Adipocyte (in vitro differentiated cells): ENCODE results near the gene ABL1.

Experiments used
- DNase-seq: peaks from one replicate; pipeline ENCODE4 v3.0.0-alpha.2; 2015; ENCODE audit warnings: low read depth
- H3K27me3 ChIP-seq: replicated peaks from 2 replicates; pipeline ENCODE4 v1.7.0; 2013; ENCODE audit warnings: mild to moderate bottlenecking, low read length, moderate library complexity; ENCODE audit not compliant: control insufficient read depth, insufficient read depth
- H3K36me3 ChIP-seq: 2 replicates; pipeline ENCODE4 v1.7.0; 2013; ENCODE audit warnings: low read length, mild to moderate bottlenecking, moderate library complexity; ENCODE audit not compliant: control insufficient read depth, insufficient read depth, severe bottlenecking
- H3K4me1 ChIP-seq: 2 replicates; pipeline ENCODE4 v1.7.0; 2013; ENCODE audit warnings: mild to moderate bottlenecking, low read length, moderate library complexity; ENCODE audit not compliant: control insufficient read depth, insufficient read depth
- H3K4me3 ChIP-seq: 2 replicates; pipeline ENCODE4 v1.7.0; 2013; ENCODE audit warnings: mild to moderate bottlenecking, low read length, moderate library complexity
- H3K9ac ChIP-seq: 2 replicates; pipeline ENCODE4 v1.7.0; 2013; ENCODE audit warnings: mild to moderate bottlenecking, low read length, moderate library complexity
- H3K9me3 ChIP-seq: 2 replicates; pipeline ENCODE4 v1.7.0; 2013; ENCODE audit warnings: mild to moderate bottlenecking, low read length, moderate library complexity; ENCODE audit not compliant: control insufficient read depth

ABL1 gene

DNA sequence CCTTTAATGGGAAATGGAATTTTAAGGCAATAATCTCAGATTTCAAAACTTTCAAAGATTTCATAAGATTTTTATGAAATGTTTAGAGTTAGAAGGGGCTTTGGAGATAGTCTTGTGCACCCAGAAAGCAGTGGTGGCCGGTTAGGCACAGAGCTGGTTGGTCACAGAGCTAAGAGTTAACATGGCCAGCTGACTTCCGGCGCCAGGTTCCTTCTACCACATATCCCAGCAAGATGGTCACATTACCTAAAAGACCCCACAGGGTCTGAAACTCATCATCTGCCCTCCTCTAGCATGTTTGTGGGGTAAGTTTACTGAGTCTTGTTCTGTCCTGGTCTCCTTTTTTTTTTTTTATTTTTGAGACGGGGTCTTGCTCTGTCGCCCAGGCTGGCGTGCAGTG is 42.2 kb downstream of the ABL1 start:
- Histone ChIP-seq H3K9me3 (no peaks in the 10 kb centered on the region), H3K4me1 (peaks cover 22% of the 10 kb centered on the region), H3K27me3 (no peaks in the 10 kb centered on the region), H3K9ac (peak overlapping the region; percentile 19), H3K36me3 (peaks cover 86% of the 10 kb centered on the region), H3K4me3 (no peak overlapping the region)
- DNase-seq, result no peak

DNA sequence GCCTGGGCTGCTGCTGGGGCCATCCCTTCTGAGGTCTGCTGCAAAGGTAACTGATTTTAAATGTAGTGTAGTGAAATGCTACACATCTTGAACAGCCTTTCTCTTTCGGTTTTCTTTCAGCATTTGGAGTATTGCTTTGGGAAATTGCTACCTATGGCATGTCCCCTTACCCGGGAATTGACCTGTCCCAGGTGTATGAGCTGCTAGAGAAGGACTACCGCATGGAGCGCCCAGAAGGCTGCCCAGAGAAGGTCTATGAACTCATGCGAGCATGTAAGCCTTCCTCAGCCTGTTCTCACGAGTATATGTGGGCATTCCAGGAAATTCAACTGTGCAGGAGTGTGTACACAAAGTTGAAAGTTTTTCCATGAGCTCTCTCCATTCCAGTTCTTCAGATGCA is 43.2 kb downstream of the ABL1 start:
- H3K9me3 ChIP-seq, result no peaks in the 10 kb centered on the region
- H3K36me3 ChIP-seq, result peaks cover 87% of the 10 kb centered on the region
- DNase-seq, result no peak
- H3K4me3 ChIP-seq, result no peak overlapping the region
- peaks cover 12% of the 10 kb centered on the region for H3K4me1 ChIP-seq
- no peak overlapping the region for H3K9ac ChIP-seq
- no peaks in the 10 kb centered on the region for H3K27me3 ChIP-seq

DNA sequence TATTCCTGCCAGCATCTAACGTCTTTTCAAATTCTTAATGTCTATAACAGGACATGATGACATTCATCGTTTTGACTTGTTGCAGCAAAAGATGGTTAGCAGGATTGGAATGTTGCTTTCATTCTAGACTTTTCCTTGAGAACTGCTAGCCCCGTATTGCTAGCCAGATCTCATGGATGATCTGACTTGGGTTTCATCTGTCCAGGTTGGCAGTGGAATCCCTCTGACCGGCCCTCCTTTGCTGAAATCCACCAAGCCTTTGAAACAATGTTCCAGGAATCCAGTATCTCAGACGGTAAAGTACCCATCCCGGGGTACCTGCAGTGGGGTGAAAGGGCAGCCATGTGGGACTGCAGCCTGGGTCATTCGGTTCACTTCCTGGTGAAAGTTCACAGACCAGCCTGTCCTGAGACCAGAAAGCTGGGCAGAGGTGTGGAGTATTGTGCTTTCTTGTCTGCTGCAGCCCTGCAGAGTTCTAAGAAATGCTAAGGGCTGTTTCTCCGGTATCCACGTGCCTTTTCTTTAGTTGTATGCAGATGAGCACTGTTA is 44.9 kb downstream of the ABL1 start:
- H3K36me3 ChIP-seq, result peaks cover 87% of the 10 kb centered on the region
- no peak for DNase-seq
- H3K4me3 ChIP-seq, result no peak overlapping the region
- H3K27me3 ChIP-seq, result no peaks in the 10 kb centered on the region
- peaks cover 9% of the 10 kb centered on the region for H3K4me1 ChIP-seq
- no peak overlapping the region for H3K9ac ChIP-seq
- no peaks in the 10 kb centered on the region for H3K9me3 ChIP-seq

DNA sequence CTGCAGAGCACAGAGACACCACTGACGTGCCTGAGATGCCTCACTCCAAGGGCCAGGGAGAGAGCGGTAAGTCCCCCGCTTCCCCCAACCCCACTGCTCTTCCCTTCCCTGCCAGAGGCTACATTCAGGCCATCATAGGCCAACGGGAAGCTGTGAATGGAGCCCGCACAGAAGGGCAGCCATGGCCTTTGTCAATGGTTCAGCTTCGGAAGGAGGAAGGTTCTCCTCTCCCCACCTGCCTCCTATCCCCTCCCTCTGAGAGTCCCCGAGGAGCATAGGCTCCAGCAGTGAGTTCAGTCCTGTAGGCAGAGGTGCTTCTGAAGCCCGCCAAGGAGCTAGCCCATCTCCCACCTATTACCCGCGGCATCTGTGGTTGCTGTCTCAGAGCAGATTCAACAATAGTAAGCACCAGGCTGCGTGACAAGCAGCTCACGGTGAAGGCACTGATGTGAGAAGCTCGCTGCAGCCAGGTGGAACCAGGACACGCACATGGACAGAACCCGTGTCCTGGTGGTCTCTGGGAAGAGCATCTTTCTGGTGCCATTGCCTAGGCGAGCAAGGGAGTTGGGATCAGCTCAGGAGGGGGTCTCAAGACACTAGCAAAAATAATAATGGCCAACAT is 45.7 kb downstream of the ABL1 start:
- Histone ChIP-seq H3K4me1 (peaks cover 9% of the 10 kb centered on the region), H3K9me3 (no peaks in the 10 kb centered on the region), H3K9ac (no peak overlapping the region), H3K27me3 (no peaks in the 10 kb centered on the region), H3K36me3 (peaks cover 88% of the 10 kb centered on the region), H3K4me3 (no peak overlapping the region)
- DNase-seq, result no peak

DNA sequence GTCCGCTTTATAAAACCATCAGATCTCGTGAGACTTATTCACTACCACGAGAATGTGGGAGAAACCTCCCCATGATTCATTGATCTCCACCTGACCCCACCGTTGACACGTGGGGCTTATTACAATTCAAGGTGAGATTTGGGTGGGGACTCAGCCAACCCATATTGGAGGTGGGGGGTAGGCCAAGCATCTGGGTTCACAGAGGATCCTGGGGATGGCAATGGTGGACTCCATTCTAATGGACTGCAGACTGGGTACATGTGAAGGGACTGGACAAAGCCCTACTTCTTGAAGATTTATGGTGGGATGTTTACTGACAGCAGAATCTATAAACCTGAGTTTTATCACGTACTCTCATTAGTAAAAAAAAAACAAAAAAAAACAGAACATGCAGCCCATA is 46.5 kb downstream of the ABL1 start:
- H3K4me1 ChIP-seq, result peaks cover 9% of the 10 kb centered on the region
- peaks cover 92% of the 10 kb centered on the region for H3K36me3 ChIP-seq
- H3K9me3 ChIP-seq, result no peaks in the 10 kb centered on the region
- no peak overlapping the region for H3K9ac ChIP-seq
- DNase-seq, result no peak
- no peaks in the 10 kb centered on the region for H3K27me3 ChIP-seq
- no peak overlapping the region for H3K4me3 ChIP-seq

DNA sequence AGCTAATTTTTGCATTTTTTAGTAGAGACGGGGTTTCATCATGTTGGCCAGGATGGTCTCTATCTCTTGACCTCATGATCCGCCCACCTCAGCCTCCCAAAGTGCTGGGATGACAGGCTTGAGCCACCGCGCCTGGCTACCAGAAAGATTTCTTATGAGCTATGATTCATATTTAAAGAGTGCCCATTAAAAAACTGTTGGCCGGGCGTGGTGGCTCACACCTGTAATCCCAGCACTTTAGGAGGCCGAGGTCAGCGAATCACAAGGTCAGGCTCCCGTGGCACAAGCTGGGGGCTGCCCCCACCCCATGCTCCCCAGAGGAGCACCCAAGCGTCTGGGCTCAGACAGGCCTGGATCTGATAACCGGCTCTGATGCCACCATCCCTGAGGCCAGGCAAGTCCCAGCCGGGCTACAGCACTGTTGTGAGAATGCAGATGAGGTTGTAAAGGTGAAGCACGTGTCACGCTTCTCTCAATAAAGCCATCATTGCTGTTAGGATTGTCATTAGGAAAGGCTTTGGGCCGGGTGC is 47.7 kb downstream of the ABL1 start:
- Histone ChIP-seq H3K27me3 (no peaks in the 10 kb centered on the region), H3K9ac (no peak overlapping the region), H3K4me3 (no peak overlapping the region), H3K4me1 (no peaks in the 10 kb centered on the region), H3K9me3 (no peaks in the 10 kb centered on the region), H3K36me3 (peaks cover 97% of the 10 kb centered on the region)
- DNase-seq, result no peak

DNA sequence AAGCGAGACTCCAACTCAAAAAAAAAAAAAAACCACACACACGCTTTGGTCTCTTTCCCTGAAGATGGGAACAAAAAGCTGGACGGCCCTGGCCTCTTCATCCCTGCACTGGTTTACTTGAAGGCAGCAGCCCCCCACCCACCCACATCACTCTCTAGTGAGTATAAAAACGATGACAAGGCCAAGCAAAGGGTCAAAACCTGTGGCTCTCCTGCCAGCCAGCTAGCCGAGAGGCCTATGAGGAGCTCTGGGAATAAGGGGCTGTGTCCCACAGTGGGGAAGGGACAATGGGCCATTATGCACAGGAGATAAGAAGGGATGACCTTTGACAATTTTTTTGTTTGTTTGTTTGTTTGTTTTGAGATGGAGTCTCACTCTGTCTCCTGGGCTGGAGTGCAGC is 48.4 kb downstream of the ABL1 start:
- Histone ChIP-seq H3K9ac (no peak overlapping the region), H3K4me3 (no peak overlapping the region), H3K9me3 (no peaks in the 10 kb centered on the region), H3K27me3 (no peaks in the 10 kb centered on the region), H3K4me1 (no peaks in the 10 kb centered on the region), H3K36me3 (peaks cover 100% of the 10 kb centered on the region)
- no peak for DNase-seq

DNA sequence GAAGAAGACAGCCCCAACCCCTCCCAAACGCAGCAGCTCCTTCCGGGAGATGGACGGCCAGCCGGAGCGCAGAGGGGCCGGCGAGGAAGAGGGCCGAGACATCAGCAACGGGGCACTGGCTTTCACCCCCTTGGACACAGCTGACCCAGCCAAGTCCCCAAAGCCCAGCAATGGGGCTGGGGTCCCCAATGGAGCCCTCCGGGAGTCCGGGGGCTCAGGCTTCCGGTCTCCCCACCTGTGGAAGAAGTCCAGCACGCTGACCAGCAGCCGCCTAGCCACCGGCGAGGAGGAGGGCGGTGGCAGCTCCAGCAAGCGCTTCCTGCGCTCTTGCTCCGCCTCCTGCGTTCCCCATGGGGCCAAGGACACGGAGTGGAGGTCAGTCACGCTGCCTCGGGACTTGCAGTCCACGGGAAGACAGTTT is 49.1 kb downstream of the ABL1 start:
- no peaks in the 10 kb centered on the region for H3K9me3 ChIP-seq

DNA sequence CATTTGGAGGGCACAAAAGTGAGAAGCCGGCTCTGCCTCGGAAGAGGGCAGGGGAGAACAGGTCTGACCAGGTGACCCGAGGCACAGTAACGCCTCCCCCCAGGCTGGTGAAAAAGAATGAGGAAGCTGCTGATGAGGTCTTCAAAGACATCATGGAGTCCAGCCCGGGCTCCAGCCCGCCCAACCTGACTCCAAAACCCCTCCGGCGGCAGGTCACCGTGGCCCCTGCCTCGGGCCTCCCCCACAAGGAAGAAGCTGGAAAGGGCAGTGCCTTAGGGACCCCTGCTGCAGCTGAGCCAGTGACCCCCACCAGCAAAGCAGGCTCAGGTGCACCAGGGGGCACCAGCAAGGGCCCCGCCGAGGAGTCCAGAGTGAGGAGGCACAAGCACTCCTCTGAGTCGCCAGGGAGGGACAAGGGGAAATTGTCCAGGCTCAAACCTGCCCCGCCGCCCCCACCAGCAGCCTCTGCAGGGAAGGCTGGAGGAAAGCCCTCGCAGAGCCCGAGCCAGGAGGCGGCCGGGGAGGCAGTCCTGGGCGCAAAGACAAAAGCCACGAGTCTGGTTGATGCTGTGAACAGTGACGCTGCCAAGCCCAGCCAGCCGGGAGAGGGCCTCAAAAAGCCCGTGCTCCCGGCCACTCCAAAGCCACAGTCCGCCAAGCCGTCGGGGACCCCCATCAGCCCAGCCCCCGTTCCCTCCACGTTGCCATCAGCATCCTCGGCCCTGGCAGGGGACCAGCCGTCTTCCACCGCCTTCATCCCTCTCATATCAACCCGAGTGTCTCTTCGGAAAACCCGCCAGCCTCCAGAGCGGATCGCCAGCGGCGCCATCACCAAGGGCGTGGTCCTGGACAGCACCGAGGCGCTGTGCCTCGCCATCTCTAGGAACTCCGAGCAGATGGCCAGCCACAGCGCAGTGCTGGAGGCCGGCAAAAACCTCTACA is 49.8 kb downstream of the ABL1 start:
- H3K27me3 ChIP-seq, result no peaks in the 10 kb centered on the region
- DNase-seq, result no peak
- H3K9me3 ChIP-seq, result no peaks in the 10 kb centered on the region
- no peak overlapping the region for H3K4me3 ChIP-seq
- H3K4me1 ChIP-seq, result no peaks in the 10 kb centered on the region
- H3K9ac ChIP-seq, result no peak overlapping the region
- H3K36me3 ChIP-seq, result peaks cover 96% of the 10 kb centered on the region

More for the DNA sequence above, 49.1 kb downstream of the ABL1 start:
- H3K4me3 ChIP-seq, result no peak overlapping the region
- H3K4me1 ChIP-seq, result no peaks in the 10 kb centered on the region
- no peaks in the 10 kb centered on the region for H3K27me3 ChIP-seq
- H3K9ac ChIP-seq, result no peak overlapping the region
- peaks cover 100% of the 10 kb centered on the region for H3K36me3 ChIP-seq
- DNase-seq, result no peak

DNA sequence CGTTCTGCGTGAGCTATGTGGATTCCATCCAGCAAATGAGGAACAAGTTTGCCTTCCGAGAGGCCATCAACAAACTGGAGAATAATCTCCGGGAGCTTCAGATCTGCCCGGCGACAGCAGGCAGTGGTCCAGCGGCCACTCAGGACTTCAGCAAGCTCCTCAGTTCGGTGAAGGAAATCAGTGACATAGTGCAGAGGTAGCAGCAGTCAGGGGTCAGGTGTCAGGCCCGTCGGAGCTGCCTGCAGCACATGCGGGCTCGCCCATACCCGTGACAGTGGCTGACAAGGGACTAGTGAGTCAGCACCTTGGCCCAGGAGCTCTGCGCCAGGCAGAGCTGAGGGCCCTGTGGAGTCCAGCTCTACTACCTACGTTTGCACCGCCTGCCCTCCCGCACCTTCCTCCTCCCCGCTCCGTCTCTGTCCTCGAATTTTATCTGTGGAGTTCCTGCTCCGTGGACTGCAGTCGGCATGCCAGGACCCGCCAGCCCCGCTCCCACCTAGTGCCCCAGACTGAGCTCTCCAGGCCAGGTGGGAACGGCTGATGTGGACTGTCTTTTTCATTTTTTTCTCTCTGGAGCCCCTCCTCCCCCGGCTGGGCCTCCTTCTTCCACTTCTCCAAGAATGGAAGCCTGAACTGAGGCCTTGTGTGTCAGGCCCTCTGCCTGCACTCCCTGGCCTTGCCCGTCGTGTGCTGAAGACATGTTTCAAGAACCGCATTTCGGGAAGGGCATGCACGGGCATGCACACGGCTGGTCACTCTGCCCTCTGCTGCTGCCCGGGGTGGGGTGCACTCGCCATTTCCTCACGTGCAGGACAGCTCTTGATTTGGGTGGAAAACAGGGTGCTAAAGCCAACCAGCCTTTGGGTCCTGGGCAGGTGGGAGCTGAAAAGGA is 50.7 kb downstream of the ABL1 start:
- Histone ChIP-seq H3K4me3 (no peak overlapping the region), H3K9ac (no peak overlapping the region), H3K36me3 (peaks cover 96% of the 10 kb centered on the region), H3K9me3 (no peaks in the 10 kb centered on the region), H3K4me1 (no peaks in the 10 kb centered on the region), H3K27me3 (no peaks in the 10 kb centered on the region)
- no peak for DNase-seq
